22Rv1 (cell line): ENCODE results near the gene MAML1.

Experiments used
- CTCF ChIP-seq: fragments of 450-650 bp; IDR thresholded peaks from 2 replicates; pipeline ENCODE4 v1.5.1; 2017; ENCODE audit warnings: mild to moderate bottlenecking
- ZFX ChIP-seq: fragments of 450-650 bp; IDR thresholded peaks from 2 replicates; pipeline ENCODE4 v1.6.1; 2017; ENCODE audit warnings: antibody characterized with exemption, borderline replicate concordance

GRCh38 chr5:179763215-179763945 lies 30.8 kb downstream of the MAML1 start:
- TF ChIP-seq CTCF (peak; percentile 96), ZFX (no peak)
